ENCODE data around the gene WDFY2. TPM values are rescaled to one million over a fixed set of nuclear protein-coding genes. Genes with fewer than 3 reads are reported as not detected.

Gene WDFY2
- total RNA-seq, 1 donor from 2014 or later: 43.0 TPM

DNA sequence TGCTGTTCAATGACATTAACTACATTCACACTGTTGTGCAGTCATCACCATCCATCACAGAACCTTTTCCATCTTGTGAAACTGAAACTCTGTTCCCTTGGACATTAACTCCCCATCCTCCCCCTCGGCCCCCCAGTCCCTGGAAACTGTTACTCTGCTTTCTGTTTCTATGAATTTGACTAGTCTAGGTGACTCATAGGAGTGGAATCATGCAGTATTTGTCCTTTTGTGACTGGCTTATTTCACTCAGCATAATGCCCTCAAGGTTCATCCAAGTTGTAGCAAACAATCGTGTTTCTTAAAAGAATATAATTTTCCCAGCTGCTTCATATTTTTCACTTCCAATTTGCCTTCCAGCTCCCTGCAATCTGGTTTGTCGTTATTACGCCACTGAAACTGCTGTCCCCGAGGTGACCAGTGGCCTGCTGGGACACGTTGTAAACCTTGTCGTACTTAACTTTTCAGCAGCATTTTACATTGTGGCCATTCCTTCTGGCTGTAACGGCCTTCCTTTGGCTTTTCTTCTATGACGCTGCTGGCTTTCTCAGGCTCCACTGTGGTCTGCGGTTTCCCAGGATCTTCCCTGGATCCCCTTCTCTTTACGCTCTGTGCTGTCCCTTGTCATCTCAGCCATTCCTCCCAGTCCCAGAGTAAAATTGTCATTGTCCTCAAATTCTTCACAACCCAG, 145.7 kb downstream of the WDFY2 start:
- peaks cover 3% of the 10 kb centered on the region for H3K27me3 Mint-ChIP-seq (ENCODE audit: unreplicated experiment)
- H3K4me3 Mint-ChIP-seq (ENCODE audit: unreplicated experiment): no peak overlapping the region
- DNase-seq: no peak
- H3K27ac Mint-ChIP-seq (ENCODE audit: unreplicated experiment): no peak overlapping the region
- H3K9me3 Mint-ChIP-seq (ENCODE audit: unreplicated experiment): peaks cover 2% of the 10 kb centered on the region
- no peaks in the 10 kb centered on the region for H3K36me3 Mint-ChIP-seq (ENCODE audit: unreplicated experiment)
- TF ChIP-seq, protein P1, sequence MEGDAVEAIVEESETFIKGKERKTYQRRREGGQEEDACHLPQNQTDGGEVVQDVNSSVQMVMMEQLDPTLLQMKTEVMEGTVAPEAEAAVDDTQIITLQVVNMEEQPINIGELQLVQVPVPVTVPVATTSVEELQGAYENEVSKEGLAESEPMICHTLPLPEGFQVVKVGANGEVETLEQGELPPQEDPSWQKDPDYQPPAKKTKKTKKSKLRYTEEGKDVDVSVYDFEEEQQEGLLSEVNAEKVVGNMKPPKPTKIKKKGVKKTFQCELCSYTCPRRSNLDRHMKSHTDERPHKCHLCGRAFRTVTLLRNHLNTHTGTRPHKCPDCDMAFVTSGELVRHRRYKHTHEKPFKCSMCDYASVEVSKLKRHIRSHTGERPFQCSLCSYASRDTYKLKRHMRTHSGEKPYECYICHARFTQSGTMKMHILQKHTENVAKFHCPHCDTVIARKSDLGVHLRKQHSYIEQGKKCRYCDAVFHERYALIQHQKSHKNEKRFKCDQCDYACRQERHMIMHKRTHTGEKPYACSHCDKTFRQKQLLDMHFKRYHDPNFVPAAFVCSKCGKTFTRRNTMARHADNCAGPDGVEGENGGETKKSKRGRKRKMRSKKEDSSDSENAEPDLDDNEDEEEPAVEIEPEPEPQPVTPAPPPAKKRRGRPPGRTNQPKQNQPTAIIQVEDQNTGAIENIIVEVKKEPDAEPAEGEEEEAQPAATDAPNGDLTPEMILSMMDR (IDR thresholded peaks at IDR 0.05; ENCODE audit: partially characterized antibody, unreplicated experiment): no peak
- H3K4me1 Mint-ChIP-seq (ENCODE audit: low read depth, unreplicated experiment): peaks cover 23% of the 10 kb centered on the region

DNA sequence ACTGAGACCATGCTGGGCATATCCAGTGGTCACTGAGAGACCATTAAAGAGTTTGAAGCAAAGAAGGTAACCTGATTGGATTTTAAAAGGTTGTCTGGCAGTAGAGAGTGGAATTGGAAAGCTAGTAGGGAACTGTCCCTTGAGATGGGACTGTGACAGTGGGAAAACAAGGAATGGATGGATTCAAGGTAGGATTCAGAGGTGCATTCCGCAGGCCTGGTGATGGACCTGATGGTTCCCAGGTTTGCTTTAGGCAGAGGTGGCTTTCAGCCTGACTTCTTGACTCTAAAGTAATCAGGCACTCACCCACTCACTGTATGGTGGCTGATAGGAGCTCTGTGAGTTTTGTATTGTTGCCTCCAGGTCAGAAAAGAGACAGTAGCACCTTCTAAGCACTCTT, 146.7 kb downstream of the WDFY2 start:
- H3K4me1 Mint-ChIP-seq (ENCODE audit: low read depth, unreplicated experiment): peaks cover 23% of the 10 kb centered on the region
- H3K27me3 Mint-ChIP-seq (ENCODE audit: unreplicated experiment): peaks cover 3% of the 10 kb centered on the region
- DNase-seq: no peak
- peaks cover 2% of the 10 kb centered on the region for H3K9me3 Mint-ChIP-seq (ENCODE audit: unreplicated experiment)
- no peak overlapping the region for H3K27ac Mint-ChIP-seq (ENCODE audit: unreplicated experiment)
- no peaks in the 10 kb centered on the region for H3K36me3 Mint-ChIP-seq (ENCODE audit: unreplicated experiment)
- TF ChIP-seq, protein P1 (IDR thresholded peaks at IDR 0.05; ENCODE audit: partially characterized antibody, unreplicated experiment): no peak
- H3K4me3 Mint-ChIP-seq (ENCODE audit: unreplicated experiment): no peak overlapping the region

DNA sequence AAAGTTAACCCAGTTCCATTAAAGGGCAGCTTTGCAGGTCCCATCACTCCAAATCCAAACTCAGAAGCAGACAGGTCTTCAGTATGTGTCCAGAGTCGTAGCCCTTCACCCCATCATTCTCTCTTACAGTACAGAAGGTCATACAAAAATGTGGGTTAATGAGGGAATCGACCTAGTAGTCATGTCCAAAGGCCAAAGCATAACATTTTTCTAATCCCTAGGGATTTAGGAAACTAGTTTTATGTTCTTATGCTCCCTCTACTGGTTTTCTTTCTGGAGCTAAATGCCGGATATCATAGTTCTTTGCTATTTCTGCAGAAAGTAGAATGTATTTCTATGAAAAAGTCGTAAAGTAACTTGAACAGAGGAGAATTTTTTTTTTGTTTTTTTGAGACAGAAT, 147.5 kb downstream of the WDFY2 start:
- Mint-ChIP-seq H3K27ac (ENCODE audit: unreplicated experiment) (no peak overlapping the region), H3K36me3 (ENCODE audit: unreplicated experiment) (no peaks in the 10 kb centered on the region), H3K4me1 (ENCODE audit: low read depth, unreplicated experiment) (peaks cover 23% of the 10 kb centered on the region), H3K9me3 (ENCODE audit: unreplicated experiment) (peaks cover 2% of the 10 kb centered on the region), H3K4me3 (ENCODE audit: unreplicated experiment) (no peak overlapping the region), H3K27me3 (ENCODE audit: unreplicated experiment) (peaks cover 3% of the 10 kb centered on the region)
- DNase-seq: no peak
- TF ChIP-seq, protein P1 (IDR thresholded peaks at IDR 0.05; ENCODE audit: partially characterized antibody, unreplicated experiment): no peak

DNA sequence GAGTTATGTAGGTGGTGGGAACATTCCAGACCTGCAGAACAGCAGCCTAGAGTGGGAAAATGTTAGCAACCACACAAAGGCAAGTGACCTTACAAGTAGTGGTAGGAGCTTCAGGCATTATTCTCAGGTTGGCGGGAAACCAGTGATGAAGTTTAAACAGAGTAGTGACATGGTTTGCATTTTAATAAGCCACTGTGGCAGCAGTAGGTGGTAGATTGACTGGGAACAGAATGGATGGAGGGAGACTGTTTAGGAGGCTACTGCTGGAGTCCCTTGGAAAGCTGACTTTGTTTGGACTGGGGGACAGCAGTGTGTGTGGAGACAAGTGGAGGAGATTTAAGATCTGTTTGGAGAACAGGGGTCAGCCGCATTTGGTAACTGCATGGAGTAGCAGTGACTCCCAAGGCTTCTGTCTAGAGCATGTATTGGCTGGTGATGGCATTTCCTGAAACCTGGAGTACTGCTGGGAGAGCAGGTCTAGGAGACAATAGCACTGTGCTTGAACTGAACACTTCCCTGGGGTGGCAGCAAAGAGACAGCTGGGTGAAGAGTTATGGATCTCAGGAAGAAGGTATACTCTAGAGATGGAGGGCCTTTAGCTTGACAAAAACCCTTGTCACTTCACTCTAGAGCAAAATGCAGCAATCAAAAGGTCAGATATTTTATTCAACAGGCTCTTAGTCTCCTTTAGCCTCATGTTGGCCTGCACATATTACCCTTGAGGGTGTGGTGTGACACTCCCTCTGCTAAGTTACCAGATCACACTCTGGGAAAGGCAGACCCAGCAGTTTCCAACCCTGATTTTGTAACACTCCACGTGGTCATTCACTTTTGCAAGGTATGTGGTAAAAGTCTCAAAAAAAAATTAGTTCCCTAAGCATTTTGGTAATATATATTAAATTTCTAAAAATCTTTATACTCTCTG, 149.4 kb downstream of the WDFY2 start:
- TF ChIP-seq, protein P1 (IDR thresholded peaks at IDR 0.05; ENCODE audit: partially characterized antibody, unreplicated experiment): no peak
- Mint-ChIP-seq H3K4me1 (ENCODE audit: low read depth, unreplicated experiment) (peaks cover 12% of the 10 kb centered on the region), H3K27me3 (ENCODE audit: unreplicated experiment) (peaks cover 3% of the 10 kb centered on the region), H3K27ac (ENCODE audit: unreplicated experiment) (no peak overlapping the region), H3K4me3 (ENCODE audit: unreplicated experiment) (no peak overlapping the region), H3K9me3 (ENCODE audit: unreplicated experiment) (no peaks in the 10 kb centered on the region), H3K36me3 (ENCODE audit: unreplicated experiment) (no peaks in the 10 kb centered on the region)
- DNase-seq: no peak

DNA sequence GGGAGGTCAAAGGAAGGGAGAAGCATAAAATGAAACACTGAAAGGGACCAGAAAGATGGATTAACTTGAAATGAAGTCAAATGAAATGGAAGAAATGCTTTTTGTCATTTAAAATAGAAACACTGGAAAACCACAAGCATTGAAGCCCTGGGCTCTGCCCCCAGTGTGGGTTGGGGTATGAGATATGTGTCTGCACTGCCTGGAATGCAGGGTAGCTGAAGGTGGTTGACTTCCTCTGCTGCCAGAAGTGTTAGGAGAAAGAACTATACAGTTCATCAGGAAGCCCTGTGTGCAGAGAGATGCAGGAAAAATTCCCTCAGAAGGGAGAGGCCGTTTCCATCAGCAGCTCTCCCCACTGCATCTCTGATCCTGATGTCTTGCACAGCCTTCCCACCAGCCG, 150.5 kb downstream of the WDFY2 start:
- Mint-ChIP-seq H3K4me3 (ENCODE audit: unreplicated experiment) (no peak overlapping the region), H3K27me3 (ENCODE audit: unreplicated experiment) (peaks cover 3% of the 10 kb centered on the region), H3K9me3 (ENCODE audit: unreplicated experiment) (peaks cover 2% of the 10 kb centered on the region), H3K27ac (ENCODE audit: unreplicated experiment) (no peak overlapping the region), H3K36me3 (ENCODE audit: unreplicated experiment) (no peaks in the 10 kb centered on the region), H3K4me1 (ENCODE audit: low read depth, unreplicated experiment) (peaks cover 12% of the 10 kb centered on the region)
- DNase-seq: no peak
- TF ChIP-seq, protein P1 (IDR thresholded peaks at IDR 0.05; ENCODE audit: partially characterized antibody, unreplicated experiment): no peak

All from glutamatergic neuron (in vitro differentiated cells).